GM21390 (cell line): ENCODE data around the gene KLHL6.

ENCODE experiments used
- ATAC-seq: cut with Tn5 transposase; IDR thresholded peaks from one replicate; pipeline ENCODE4 v1.9.1; 2021; ENCODE audit not compliant: unreplicated experiment

The KLHL6 gene

DNA sequence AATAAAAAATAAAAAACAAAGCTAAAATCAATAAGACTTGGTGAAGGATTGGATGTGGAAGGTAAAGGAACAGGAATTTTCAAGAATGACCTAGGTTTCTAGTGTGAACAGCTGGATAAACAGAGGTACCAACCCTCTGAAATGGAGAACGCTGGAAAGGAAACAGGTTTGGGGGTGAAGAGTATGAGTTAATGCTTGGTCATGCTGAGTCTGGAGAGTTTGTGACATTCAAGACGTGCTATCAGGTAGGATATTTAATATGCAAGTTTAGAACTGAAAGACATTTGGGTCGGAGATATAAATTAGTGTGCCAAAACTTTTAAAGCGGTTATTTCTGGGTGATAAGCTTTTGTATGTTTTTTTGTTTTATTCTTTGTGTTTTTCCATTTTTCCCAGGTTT lies 11.4 kb upstream of the KLHL6 start:
- ATAC-seq = no peak

DNA sequence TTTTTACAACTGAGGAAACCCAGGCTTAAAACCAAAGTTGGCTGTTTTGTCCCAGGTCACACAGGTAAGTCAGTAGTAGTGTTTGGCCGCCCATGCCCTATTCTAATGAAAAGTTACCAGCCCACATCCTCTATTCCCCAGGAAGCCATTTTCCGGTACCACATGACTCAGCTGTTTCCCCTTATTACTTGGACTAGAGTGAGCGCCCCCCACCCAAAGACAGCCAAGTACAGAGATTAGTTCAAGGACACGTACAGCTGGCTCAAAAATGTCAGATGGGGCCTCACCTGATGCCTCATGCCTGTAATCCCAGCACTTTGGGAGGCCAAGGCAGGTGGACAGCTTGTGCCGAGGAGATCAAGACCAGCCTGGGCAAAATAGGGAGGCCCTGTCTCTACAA lies 8.5 kb upstream of the KLHL6 start:
- ATAC-seq = no peak

DNA sequence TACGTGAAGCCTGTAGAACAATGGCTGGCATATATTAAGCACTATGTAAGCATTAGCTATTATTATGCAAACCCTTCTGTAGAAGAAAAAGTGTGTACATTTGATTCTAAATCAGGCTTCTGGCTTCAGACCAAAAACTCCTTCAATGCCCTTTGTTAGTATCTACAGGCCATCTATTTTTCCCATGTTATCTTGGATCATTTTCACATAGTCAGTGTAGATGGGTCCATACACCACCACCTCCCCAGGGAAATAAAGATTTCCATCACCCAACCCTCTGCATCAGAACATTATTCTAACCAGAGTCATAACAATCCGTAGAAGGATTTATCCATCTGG lies 8.0 kb upstream of the KLHL6 start:
- ATAC-seq = no peak

DNA sequence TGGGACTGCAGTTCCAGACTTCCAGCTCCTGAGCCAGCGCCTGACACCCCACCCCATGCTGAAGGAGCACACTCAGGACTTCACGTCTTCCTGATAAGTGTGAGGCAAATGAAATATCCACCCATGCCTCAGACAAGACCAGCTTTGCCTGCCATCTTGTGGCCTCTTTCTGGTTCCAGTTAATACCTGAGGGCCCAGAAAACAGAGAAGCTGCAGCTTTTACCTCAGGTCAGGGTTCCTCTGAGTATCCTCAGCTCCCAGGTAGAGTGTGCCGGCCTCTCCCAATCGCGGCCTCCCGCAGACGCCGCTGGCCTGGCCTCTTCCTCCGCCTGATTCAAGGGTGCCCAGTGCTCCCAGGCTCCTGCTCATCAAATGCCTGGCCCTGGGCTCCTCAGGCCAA lies 5.1 kb upstream of the KLHL6 start:
- ATAC-seq = no peak

DNA sequence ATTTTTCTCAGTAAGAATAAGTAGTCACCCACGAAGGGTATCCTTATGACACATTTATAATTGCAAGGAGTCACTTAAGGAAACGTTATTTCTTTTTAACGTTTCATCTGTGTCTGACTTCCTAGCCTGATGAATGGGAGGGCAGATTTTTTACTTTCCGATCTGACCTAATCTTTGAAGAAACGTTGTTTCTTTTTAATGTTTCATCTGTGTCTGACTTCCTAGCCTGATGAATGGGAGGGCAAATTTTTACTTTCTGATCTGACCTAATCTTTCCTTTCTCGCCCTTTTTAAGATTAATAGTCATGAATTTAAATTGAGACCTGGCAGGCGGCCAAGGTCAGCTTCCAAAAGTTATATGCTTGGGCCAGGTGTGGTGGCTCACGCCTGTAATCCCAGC lies 3.0 kb upstream of the KLHL6 start:
- ATAC-seq = no peak

DNA sequence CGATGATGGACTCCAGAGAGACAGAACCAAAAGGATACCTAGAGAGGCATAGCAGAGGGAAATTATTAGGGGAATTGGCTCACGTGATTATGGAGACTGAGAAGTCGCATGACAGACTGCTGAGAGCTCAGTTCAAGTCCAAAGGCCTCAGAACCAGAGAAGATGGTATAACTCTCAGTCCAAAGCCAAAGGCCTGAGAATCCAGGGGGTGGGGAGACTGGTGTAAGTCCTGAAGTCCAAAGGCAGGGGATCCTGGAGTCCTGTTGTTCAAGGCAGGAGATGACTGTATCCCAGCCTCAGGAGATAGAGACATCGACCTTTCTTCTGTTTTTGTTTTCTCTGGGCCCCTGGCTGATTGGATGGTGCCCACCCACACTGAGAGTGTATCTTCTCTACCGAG lies 1.2 kb upstream of the KLHL6 start:
- no peak for ATAC-seq

DNA sequence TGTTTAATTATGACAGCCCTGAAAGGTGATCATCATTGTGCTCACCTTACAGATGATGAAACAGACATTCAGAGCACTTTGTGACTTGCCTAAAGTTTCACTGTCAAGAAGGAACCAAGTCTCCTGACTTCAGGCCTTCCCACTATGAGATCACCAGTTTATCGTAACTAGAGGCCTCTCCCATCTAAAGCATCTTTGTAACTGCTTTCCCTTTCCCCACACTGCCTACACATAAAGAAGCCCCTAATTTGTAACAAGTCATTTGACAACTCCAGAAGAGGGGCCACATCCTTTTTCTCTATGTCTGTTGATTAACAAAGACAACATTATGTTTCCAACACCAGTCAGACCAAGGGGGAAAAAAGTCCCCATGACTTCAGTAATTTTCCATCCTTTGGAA lies 1.1 kb downstream of the KLHL6 start:
- ATAC-seq = no peak

DNA sequence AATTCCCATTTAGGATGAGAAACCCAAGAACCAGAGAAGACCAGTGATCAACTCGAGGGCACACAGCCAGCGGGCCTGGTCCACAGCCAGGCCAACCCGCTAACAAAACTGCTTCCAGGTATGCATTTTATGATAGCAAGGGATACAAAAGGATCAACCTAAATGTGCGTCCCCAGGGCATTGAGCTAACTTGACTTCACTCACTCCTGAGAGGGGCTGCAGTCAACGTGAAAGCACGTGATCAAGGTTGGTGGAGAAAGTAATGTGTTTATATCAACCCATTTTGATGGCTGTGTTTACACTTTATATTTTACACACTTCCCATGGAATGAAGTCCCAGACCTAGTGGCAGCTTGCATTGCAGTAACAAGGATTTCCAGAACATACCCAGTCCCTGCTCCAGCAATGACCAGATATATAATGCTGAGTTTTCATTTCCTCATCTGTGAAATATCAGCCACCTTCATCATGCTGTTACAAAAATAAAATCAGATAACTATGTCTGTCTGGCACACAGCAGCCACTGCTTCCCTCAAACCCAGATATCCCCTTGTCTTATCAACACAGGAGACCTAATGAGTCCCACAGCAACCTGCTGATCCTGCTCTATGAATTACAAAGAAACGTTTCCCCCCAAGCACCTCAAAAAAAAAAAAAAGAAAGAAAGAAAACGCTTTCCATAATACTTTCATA lies 2.0 kb downstream of the KLHL6 start:
- no peak for ATAC-seq

DNA sequence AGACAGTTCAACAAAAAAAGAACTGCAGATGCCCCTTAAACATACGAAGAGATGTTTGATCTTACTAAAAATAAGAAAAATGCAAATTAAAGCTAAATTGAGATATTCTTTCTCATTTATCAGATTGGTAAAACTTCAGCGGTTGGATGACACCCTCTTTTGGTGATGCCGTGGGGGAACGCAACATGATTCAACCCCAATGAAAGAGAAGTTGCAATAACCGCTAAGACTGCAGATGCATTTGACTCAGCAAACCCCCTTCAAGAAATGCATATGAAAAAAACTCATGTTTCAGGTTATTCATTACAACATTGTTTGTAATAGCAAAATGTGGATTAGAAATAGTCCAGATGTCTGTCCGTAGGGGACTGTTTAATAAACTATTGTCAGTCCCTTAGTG lies 3.6 kb downstream of the KLHL6 start:
- ATAC-seq = no peak

DNA sequence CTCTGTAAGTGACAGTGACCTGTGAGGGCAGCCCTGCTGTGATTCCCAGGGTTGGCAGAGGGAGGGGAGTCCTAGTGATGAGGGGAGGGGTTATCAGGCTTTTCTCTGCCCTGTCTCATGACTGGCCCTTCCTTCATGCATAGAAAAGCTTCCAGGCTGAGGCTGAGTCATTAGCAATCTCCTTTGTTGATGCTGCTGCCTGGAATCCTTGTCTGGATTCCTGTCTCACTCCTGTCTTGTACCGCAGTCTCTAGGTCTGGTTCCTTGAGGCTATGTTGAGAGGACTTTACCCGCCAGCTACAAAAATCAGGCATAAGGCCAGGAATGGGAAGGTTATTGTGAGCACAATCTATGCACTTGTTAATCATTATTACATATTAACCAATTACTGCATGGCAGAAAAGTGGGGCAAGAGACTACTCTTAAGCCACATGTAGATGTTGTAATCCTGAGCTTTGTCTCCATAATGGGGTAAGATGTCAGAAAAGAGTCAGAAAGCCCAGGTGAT lies 7.2 kb downstream of the KLHL6 start:
- ATAC-seq = no peak

DNA sequence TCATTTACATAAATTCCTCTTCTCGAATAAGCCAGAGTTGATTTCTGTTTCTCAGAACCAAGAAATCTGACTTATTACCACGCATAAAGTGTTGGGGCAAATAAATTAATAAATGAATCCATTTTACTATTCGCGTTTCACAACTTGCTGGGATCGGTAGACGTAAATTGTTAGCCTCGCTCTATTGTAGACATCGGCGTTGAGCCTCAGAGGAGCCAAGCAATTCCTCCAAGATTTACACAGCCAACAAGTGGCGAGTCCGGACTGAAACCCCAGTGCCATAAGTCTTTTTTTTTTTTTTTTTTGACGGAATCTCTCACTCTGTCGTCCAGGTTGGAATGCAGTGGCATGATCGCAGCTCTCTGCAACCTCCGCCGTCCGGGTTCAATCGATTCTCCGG lies 8.9 kb downstream of the KLHL6 start:
- no peak for ATAC-seq

DNA sequence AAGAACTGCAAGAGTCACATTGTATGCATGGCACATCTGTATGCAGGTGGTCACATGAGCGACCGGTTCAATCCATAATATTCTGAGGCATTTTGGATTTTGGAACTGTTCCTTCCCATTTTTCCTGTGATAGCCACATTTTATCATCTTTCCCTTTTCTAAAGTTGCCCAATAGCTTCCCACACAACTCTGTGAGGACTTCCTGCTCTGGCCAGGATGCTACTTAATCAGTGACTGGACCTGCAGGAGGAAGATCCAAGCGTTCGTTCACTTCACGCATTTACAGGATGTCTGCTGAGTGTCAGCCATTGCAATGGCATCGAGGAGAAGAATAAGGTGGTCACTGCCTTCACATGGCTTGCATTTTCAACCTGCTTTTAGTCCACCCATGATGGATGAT lies 9.8 kb downstream of the KLHL6 start:
- ATAC-seq = no peak

DNA sequence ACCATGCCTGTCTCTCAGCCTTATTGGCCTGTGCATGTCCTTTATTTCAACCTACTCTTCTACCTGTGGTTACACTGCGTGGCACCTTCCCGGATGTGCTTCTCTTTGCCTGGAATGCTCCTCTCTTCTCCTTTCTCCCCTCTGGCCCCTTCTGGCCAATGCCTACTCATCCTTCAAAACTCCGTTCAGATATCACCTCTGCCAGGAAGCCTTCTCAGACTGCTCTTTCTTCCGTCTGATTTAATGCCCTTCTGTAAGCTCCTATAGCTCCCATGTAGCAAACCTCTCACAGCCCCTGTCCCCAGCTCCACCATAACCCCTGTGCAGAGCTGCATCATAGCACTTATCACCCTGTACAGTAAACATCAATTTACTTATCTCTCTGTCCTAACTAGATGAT lies 13.2 kb downstream of the KLHL6 start:
- no peak for ATAC-seq

DNA sequence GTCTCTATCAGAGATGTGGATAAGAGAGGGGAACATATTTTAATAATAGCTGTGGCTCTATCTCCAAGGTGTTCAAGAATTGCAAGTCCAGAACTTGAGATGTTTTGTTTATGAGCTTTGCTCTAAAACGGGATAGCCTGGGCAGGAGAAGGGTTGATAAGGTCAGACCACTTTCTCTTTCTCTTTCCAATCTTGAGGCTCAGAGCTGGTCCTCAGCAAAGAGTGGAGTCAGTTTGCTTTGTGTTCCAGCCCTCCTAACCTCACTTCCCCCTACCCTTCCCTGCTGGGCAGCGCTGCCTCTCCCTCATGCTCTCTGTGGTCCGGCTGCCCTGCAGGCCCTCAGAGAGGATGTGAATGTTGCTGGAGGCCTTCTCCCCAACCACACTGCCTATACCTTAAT lies 13.8 kb downstream of the KLHL6 start:
- no peak for ATAC-seq

DNA sequence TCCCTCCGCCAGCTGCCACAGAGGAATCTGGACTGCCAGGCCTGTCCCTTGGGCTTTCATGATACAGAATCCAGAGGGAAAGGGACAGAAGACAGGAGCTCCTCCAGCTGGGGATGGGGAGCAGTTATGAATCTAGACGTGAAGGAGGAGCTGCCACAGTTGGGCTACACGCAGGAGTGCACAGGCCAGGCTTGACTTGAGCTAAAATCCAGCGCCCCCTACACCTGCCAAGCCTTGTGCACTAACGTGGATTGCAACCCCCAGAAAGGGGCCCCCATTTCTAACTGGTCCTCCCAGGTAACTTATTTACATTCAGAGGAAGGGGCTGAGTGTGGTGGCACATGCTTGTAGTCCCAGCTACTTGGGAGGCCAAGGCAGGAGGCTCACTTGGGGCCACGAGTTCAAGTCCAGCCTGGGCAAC lies 14.3 kb downstream of the KLHL6 start:
- no peak for ATAC-seq

DNA sequence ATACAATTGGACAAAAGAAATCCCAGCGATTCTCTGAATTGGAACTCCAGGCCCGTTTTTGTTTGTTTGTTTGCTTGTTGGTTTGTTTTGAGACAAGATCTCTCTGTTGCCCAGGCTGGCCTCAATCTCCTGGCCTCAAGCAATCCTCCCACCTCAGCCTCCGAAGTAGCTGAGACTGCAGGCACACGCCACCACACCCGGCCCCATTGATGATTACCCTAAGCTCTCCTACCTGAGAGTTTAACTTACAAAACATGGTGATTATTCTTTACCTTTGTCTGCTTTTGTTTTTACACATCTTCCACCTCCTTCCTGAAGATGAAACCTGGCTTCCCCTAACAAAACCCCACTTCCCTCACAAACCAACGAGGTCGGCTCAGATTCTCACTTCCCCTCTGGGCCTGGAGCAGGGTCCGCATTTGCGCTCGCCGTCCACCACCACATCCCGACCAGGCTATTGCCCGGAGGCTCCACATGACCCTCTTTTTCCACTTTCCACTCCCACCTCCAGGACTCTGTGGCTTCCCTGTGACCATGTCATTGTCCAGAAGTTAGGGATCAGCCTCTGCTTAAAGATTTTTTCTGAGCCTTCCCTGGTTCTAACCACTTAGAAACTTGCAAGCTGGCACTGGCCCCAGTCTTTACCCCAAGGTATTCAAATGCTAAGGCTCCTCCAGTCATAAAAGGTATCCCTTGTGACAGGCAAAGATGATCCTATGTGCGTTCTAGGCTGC lies 14.8 kb downstream of the KLHL6 start:
- peak; percentile 37 for ATAC-seq

DNA sequence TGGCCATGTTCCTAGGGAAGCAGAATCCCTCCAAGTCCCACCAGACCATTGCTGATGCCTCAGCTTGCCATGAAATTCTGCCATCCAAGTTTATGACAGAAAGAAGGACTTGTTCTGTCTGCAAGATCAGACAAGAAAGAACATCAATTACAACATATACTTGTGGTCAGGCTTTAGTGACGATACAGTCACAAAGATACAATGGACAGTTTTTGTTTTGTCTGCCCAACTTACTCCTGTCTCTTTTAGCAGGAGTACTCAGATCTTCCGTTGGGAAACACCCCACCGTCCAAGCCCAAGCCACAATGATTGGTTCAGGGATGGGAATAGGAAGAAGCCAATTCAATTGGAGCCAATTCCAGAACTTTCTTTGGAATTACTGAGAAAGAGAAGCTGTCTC lies 15.7 kb downstream of the KLHL6 start:
- ATAC-seq = no peak

DNA sequence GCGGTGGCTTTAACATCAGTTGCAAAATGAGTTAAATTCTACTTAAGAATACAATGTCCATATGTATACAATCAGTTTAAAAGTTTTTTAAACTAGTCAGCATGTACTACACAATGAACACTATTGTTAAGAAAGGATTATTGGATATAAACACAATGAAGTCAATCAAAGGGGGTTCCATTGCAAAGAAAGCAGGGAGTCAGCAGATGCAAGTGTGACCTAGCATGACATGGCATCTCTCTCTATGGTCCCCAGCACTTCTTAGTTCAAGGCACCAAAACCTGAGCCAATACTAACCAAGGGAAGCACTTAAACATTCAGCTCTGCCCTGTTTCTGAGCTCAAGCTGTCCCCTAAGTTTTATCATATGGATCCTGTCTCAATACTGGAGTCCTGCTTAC lies 17.0 kb downstream of the KLHL6 start:
- ATAC-seq = no peak

DNA sequence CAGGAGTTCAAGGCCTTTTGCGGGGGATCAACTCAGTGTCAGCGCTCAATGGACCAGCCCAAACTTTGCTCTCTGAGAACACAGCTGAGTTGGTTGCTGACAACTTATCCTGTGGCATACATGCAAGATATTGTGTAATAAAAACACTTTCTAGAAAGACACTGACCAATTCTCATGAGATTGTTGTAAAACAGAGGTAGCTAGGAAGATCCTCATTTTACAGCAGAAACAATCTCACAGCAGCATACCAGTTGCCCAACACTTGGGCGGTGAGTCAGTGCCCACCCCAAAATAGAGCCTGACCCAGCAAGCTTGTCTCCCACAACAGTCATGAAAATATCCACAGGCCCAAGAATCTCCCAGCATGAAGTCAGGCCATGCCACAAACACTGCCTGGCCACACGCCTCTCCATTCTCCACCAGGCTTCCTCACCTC lies 18.2 kb downstream of the KLHL6 start:
- ATAC-seq = no peak

DNA sequence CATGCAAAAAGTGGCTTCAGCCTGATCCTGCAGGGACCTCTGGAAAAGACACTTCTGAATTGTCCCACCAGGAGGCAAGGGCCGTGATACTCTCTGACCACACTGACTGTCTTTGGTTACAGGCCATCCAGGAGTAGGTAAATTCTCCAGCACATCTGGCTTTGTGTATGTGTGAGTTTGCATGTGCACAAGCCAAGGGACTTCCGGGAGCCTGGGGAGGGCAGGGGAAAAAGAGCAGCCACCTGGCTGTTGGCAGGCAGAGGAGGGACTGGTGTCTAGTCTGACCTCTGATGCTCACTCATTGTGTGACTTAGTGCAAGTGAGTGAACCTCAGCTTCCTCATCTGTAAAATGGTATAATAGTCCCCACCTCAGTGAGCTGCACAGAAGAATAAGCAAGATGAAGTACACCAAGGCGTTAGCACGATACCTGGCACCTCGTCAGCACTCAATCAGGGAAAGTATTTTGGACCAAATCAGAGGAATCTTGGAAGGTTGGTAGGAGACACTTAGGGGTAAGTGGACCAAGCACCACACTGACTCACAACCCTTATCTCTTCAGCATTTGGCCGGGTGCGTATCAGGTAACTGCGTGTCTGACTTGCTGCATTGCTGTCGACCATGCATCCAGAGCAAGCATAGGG lies 19.1 kb downstream of the KLHL6 start:
- peak; percentile 69 for ATAC-seq

DNA sequence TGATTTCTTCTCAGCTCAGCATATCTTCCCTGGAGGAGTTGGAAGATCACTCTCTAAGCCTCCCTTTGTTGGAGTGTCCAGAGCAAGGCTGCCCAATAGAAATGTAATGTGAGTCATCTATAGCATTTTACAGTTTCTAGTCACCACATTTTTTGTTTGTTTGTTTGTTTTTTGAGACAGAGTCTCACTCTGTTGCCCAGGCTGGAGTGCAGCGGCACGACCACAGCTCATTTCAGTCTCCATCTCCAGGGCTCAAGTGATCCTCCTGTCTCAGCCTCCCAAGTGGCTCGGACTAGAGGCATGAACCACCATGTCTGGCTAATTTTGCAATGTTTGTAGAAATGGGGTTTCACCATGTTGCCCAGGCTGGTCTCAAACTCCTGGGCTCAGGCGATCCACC lies 21.3 kb downstream of the KLHL6 start:
- ATAC-seq = no peak

DNA sequence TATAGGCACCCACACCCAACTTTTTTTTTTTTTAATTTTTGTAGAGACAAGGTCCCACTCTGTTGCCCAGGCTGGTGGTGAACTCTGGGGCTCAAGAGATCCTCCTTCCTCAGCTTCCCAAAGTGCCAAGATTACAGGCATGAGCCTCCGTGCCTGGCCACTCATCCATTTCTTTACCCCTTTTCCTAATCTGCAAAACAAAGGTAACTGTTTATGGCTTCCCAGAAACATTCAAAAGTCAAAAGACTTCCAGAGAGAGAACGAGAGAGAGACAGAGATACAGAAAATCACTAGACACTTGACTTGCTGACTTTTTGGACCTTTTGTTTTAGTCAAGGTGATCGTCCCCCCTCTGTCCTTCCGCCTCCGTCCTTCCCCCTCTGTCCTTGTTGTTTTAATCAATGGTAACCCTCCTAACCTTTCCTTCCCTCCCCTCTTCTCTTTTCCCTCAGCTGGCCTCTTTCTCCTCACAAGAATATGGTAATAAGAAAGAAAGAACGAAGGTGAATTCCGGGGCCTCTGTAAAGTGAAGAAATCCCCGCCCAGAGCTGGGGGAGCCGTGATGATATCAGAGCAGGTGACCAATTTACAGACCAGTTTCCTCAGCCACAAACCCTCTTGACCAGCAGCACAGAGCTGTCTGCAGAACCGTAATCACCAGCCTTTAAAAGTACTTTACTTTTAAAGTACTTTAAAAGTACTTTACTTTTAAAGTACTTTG lies 21.9 kb downstream of the KLHL6 start:
- peak; percentile 32 for ATAC-seq
